HG02852 (cell line): ENCODE results near the gene NKAIN2.

Experiments used
- ATAC-seq: cut with Tn5 transposase; IDR thresholded peaks from one replicate; pipeline ENCODE4 v1.9.1; 2021; ENCODE audit warnings: mild to moderate bottlenecking, moderate library complexity; ENCODE audit not compliant: unreplicated experiment

NKAIN2 gene

DNA sequence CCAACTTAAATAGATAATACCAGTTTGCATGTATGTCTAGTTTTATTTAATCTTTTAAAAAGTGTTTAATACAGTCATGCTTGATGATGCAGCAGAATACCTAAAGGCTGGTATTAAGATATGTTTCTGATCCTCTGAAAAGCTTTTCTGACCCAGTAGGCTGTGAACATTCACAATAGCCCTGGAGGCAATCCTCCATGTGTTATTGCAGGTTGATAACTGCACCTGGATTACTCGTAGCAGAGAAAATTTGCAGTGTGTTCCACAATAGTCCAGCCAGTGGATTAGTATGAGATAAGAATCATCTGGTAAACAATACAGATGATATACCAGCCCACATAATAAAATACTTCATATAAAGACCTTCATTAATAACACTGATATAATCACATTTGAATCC, 979.7 kb downstream of the NKAIN2 start:
- no peak for ATAC-seq

DNA sequence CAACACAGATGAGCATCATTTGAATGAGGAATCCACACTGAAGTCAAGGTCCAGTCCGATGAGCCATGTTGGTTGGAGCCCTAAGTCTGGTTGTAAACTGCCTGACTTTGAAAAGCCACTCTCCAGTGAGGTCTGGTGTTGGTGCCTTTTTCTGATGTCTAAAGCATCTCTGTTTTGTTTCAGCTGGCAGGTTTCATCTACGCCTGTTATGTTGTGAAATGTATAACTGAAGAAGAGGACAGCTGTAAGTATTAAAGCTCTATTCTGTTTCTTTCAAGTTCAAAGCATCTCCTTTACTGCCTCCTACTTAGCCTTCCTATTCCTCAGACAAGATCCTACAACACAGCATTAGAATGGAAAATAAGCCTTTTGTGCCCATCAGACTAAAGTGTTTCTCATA, 987.5 kb downstream of the NKAIN2 start:
- ATAC-seq, result no peak

DNA sequence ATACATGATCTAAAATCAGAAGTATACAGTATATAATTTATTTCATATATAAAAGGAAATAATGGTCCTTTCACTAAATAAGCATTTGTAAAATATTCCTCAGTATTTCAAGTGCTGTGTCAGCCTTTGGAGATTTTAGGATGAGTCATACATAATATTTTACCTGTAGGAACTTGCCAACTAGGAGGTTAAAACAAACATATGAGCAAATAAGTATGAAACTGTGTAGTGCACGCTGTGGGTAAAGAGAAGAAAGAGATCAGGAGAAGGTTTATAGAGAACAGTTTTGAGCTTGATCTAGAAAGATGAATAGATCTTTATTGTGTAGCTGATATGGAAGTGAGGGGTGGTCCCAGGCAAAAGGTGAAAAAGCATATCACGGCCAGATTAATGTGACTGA, 988.7 kb downstream of the NKAIN2 start:
- no peak for ATAC-seq

DNA sequence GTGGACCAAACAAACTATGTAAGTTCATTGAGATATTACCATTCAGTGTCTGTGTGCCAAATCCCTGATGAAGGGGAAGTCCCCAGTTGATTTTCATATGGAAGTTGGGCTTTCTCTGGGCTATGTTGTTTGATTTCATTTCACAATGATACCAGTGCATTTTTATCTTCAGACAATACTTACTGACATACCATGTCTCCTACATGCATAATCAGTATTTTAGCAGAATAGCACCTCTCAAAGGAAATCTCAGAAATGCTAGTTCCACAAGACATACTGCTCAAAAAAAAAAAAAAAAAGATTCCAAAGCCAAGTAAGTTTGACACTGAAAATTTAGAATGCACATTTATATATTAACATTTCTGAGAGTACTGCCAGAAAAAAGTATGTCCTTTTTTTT, 989.7 kb downstream of the NKAIN2 start:
- no peak for ATAC-seq

DNA sequence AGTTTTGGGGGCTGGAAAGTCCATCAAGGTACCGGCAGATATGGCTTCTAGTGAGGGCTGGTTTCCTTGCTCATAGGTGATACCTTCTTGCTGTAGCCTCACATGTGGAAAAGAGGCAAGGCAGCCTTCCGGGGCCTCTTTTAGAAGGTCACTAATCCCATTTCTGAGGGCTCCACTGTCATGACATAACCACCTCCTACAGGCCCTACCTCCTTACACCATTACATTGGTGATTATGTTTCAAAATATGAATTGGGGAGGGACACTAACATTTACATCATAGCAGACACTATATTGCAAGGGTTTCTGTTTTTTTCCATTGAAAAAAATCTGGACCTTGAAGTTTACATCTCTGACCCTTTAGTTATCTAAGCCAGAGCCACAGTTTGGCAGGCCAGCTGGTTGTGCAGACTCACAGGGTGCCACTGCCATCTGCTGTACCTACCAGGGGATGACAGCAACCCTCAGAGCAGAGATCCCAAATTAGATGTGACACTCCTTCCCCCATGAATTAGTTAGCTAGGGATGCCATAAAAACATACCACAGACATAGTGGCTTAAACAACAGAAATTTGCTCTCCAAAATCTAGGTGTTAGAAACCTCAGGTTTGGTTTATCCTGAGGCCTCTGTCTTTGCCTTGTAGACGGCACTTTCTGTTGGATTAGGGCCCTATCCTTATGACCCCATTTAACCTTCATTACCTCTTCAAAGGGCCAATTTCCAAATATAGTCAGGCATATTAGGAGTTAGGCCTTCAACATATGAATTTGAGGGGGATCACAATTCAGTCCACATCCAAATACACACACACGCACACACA, 992.2 kb downstream of the NKAIN2 start:
- no peak for ATAC-seq

DNA sequence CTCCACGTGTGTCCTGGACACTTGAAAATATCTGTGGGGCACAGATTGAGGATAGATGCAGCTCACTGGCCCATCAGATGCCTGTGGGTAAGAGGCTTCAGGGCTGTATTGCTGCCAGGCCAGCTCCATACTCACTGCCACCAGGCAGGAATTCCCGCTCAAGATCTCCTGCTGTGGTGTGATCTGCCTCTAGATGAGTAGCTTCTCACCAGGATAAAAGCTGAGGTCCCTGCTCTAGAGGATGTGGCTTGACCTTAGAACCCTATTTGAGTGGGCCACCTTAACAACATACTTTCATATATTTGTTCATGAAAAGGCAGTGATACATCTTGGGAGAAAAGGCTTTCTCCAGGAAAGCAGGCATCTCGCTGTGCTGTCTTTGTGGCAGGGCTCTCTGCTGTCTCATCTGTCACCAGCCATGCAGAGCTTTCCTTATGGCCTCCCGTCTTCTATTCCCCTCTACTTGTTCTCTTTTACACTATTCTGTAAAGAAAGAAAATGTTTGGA, 992.9 kb downstream of the NKAIN2 start:
- no peak for ATAC-seq

DNA sequence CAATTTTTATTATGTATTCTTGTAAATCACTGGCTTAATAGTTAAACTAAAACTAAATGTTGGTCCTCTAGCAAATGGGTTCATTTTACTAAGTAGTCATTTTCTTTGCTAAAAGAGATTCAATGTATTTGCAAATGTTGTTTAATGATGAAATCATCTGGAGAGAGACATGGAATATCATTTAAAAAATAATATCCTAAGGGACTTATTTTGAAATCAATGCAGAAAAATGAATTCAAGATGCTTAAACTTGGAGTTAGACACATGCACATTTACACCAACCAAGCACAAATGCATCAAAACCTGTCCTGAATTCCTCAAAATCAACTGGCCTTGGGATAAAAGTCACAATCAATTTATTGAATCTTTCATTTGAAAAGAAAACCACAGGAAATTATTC, 993.6 kb downstream of the NKAIN2 start:
- ATAC-seq, result no peak

DNA sequence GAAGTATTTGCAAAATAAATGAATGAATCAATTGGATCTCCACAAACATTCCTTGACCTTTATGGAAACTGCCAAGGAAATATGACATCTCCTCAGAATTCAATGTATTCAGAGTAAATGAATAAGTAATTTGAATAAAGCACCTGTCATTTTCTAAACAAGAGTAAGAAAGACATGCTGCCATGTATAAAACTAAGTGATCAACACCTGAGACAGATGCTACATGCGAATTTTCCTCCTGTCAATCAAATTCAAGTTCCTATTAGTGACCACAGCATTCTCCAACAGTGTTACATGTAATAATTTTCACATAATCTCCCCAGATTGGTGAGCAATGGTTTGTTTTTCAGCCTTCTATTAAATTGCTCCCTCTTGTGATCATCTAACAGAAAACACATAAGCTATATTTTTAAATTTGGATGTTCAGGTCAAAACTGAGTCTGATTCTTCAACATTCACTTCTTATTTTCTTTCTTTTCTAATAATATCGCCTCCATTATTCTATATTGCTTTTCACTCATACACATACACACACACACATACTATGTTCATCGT, 995.4 kb downstream of the NKAIN2 start:
- ATAC-seq, result no peak

DNA sequence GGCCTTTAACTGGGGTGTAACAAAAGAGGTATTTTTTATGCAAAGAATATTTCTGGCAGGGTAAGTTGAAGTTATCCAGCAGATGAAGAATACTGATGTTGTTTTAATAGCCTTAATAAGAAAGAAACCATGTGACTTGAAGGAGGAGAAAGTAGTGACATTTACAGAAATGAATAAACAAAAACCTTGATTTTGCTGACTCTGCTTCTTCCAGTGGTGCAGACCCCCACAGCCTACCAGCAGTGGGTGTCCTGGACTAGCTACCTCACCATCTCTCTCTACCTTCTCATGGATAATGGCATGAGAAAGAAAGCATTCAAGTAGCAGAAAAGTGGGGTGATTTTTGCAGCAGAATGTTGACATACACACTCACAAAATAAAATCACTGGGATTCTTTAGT, 996.0 kb downstream of the NKAIN2 start:
- ATAC-seq, result no peak

DNA sequence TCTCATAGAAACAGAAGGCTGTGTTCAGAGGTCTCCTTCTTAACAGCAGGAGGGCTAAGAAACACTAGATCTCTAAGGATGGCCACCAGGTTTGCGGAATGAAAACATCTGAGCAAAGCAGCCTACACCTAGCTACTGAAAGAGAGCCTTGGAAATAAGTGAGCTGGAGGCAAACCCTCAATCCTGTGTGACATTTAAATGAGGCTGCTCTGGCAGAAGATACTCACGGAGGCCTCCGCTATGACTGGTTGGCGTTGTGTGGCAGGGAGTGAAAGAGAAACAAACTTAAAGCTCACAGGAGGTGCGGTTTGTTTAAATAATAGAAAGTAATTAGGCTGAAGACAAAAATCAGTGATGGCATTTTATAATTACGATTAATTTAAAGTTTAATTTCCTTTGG, 996.6 kb downstream of the NKAIN2 start:
- ATAC-seq, result no peak

DNA sequence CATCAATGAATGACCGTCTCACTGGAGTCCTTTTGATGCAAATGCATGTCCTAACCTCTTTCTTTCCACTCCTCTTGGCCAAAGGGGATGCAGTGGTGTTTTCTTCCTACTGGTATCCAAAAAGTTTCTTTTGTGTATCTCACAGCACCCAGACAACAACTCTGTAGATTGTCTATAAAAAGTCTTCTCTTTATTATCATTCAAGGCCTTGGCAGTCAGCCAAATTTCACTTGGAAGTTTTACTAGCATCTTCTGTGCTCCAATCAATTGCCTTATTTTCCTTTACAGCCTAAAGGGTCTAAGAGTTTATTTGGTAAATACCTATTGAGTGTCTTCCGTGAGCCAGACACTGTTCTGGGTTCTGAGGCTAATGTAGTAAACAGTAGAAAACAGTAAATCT, 1008.4 kb downstream of the NKAIN2 start:
- no peak for ATAC-seq

DNA sequence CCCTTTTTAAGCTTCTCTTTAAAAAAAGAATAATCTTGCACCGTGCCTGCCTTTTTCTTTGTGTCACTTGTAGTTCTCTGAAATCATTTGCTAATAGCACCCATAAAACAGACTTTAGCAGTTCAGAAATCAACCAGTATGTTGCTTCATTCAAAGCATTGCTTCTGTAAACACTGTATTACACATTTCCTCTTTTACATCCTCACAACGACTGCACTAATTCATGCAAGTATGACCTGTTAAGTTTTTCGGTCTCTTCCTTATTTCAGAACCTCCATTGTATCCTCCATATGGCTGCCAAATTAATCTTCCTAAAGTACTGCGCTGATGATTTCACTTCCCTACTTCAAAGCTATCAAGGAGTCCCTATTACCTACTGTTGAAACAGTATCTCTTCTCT, 1015.7 kb downstream of the NKAIN2 start:
- ATAC-seq, result no peak

DNA sequence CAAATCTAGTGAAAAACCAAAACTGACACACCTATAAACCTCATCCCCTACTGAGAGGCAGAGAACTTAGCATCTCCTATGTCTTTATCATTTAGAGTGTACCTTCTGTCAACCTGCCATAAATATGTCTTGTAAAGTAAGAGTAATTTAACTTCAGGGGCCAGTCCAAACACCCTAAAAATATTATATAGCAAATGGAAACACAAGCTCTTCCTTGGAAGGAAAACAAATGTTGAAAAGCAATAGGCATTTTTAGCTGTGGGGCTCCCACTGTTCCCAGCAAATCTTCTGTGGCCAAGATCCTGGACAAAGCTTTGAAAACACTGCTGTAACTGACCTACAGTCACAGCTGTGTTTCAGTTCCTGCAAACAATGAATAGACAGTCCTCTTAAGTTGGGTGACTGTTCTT, 1018.5 kb downstream of the NKAIN2 start:
- ATAC-seq, result no peak

DNA sequence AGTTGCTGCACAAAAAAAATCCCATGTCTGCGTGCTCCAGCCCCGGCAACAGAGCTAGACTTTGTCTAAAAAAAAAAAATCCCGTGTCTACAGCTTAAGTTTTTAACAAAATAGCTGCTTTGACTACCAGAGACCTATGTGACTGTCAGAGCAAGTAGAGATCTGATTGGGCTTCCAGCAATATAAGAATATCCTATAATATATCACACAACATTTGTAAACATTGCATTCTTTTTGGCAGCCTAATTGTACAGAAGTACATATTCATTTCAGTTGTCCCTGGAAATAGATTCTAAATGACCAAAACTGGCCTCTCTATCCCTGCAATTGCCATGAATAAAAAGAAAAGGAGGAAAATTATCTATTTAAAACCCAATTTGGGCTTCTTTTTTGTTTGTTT, 1019.1 kb downstream of the NKAIN2 start:
- ATAC-seq, result no peak

DNA sequence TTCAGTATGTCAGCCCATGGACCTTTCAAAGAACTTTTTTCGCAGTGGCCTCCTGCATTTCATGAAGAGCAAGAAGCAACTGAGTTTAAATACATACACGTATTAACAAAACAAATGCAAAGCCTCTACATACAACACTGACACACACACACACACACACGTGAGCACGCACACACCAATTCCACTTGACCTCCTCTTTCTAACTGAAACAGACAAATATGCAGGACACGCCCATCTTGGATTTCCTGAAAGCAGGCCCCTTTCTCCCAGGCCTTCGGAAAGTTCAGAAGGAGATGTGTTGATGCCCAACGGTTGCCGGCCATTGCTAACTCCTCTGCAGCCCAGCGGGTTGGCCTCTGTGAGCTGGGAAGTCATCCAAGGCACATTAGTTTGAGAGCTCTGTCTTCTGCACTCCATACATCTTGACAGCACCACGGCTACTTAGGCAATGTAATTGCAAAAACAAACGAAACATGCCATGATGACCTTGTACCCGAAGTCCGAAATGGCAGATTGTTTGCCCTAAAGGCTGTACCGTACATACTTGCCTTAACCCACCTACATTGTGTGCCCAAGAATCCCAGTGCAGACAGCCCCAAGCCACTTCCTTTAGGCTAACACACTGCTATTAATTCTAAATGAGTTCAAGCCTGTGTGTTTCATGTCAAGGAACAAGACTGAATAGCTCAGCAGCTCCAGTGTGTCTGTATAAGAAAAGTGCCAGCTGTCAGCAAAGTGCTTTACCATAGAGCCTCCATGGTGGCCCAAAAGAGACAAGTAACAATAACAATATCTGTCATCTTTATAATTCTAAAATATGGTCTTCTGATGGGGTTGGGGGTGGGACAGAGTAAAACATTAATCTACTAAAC, 1019.8 kb downstream of the NKAIN2 start:
- ATAC-seq, result no peak

DNA sequence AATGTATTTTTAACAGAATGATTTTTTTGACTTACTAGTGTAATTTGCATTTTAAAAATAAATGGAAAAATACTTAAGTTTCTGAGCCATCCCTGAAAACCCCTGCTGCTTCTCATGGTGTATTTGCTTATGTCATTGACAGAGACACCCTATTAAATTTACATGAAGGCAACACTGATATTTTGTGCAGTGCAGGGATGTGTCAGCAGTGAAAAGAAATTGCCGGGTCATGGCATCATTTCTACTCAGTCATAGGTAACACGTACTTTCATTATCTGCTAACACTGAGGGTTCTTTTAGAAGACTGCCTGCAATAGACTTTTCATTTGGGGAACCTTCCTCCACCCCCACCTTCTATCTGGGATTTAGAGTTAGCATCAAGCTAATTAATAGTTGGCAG, 1021.9 kb downstream of the NKAIN2 start:
- no peak for ATAC-seq

DNA sequence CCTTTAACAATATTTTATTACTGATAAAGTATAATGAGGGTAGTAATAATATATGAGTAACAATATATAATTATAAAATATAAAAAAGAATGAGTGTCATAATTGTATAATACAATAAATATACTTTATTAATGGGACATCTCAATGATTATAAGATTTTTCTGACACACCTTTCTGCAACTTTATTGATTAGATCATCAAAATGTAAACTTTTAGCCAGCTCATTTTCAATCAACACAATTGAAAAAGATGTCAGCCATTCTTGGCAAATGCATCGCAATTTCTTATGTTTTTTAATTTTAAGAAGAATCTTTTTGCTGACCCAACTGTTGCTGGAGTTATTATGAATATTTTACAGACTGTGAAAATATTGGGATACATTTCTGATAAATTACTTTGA, 1026.2 kb downstream of the NKAIN2 start:
- no peak for ATAC-seq

DNA sequence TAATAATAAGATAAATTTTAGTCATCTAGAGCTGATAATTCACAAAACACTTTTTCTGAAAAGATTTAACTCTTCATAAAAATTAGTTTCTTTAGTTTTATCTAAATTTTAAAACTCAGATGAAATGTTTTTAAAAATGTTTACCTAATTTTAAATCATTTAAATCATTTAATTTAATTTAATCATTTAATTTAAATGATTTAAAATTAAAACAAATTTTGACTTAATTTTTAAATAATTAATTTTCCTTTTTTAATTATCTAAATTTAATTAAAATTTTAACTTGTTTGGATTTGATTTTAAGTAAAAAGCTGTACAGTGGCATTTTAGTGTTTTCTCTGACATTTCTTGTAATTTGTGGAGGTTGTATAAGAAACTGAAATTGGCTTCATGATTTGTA, 1026.8 kb downstream of the NKAIN2 start:
- no peak for ATAC-seq

DNA sequence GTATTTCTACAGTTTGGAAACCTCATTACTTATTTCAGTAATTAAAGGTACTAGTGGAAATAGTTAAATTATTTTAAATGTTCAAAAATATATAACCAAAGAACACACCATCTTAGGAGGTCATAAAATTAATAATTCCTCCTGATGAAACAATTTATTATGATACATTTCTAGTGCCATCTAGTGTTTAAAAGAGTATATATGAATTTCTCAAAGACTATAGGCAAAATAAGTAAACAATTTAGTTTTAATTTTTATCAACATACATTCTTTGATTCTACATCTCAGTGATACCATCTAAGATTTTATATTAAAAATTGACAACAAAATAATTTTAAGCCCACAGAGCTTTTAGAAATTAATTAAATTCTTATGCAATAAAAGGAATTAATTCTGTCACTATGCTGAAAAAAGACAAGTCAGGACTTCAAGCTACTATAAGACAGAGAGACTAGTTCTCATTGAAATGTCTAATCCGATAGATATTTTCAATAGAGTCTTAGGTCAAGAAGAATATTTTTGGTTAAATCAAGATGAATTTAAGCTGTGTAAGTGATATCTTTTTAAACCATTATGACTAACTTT, 1050.8 kb downstream of the NKAIN2 start:
- no peak for ATAC-seq

DNA sequence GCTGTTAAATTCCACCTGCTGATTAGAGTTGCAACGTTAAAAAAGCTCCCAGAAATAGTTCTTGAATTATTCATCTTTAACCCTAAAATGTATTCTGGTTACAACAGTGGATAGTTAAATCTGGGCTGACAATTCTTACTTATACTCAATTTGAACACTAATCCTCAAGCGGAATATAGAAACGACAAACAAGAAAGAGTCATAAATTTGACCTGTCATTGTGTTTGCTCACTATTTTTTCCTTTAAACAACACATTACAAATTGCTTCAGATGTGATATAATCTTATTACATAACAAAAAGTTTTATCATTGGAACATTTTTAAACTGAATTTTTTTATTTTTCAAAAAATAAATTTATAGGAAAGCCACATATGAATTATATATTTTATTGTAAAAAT, 1054.1 kb downstream of the NKAIN2 start:
- no peak for ATAC-seq

DNA sequence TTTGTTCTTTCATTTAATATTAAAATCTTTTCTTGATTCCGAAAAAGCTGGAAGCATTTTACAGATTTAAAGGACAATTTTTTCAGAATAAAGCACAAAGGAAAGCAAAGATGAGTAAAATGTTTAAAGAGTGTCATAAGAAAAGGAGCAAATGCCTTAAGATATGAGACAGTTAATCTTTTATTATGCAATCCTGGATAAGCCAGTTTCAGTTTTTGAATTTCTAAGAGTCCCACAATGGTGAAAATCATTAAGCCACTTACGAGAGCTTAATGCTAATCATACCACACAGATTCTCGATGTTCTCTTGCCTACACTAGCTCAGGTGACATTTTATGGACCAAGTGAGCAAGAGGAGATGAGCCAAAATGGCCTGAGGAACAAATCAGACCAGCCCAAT, 1054.9 kb downstream of the NKAIN2 start:
- ATAC-seq, result no peak
